Central memory CD4-positive, alpha-beta T cell (primary cell): ENCODE results near the gene RIC8B.
"Not testable (repeated sequence)": the region's sequence is repeated elsewhere in the genome, so short reads cannot be mapped to it uniquely, and the experiment has no call there.

Experiments
- DNase-seq: peaks from one replicate; pipeline ENCODE4 v3.0.0; 2022

RIC8B gene

DNA sequence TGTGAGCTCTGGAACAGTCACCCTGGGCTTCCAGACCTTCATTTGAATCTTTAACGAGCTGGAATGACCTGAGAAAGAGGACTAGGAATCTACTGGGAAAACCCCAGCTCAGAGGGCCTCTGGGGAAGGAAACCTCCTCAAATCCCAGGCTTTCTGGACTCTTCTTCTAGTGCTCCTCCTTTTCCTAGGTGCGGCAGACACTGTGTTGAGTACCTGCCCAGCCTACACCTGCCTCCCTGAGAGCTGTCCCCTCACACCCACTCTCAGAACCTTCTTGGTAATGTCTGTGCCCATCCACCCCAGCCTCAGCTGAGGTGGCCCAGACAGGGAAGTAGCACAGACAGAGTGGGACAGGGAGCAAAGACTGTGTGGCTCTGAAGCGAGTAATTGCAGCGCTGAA lies 133.4 kb downstream of the RIC8B start:
- DNase-seq: no peak

DNA sequence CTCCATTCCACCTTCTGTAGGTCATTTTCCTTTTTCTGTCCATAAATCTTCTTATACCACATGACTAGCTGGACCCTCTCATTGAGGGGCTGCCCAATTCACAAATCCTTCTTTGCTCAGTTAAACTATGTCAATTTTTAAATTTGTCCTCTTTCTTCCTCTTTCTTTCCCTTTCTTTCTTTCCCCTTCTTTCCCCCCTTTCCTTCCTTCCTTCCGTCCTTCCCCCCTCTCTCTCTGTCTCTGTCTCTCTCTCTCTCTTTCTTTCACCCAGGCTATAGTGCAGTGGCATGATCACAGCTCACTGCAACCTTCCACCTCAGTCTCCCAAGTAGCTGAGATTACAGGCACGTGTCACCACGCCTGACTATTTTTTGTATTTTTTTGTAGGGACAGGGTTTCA lies 134.1 kb downstream of the RIC8B start:
- no peak for DNase-seq

DNA sequence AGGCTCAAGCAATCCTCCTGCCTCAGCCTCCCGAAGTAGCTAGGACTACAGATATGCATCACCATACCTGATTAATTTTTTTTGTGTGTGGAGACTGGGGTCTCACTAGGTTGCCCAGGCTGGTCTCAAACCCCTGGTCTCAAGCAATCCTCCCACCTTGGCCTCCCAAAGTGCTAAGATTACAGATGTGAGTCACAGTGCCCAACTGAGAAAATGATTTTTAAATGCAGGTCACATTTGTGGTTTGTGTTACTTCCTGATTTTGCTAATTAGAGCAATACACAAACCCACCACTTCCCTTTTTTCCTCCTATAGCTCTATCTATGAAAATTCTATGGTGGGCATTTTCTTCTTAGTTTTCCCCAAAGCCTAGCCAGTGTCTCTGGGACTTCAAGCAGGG lies 135.7 kb downstream of the RIC8B start:
- no peak for DNase-seq

DNA sequence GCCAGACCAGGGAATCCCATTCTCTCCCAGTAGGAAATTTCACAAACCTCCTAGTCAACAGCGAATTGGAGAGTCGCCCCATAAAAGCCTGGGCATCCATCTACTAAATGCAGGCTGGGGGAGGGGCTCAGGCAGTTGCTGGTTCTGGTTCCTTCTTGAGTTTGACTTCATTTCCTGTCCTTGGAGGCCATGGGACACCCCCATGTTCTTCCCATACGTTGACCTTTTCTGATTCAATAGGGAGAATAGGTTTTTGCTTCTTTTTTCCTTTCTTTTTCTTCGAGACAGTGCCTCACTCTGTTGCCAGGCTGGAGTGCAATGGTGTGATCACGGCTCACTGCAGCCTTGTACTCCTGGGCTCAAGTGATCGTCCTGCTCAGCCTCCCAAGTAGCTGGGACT lies 137.1 kb downstream of the RIC8B start:
- no peak for DNase-seq

DNA sequence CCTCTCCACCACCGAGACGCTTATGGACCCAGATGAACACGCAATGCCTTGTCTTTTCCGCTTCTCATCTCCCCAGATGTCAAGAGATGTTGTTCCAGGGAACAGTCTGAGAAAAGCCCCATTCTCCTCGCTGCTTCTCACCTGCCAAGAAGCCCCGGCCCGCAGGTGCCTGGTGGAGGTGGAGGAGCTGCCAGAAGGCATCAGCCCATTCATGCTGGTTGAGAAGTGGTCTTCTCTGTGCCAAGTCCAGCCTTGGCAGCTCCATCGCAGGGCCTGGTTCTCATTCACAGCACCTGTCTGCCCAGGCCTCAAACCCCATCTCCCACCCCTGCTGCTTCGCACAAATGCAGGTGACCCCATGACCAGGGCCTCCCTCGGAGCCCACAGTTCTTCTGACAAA lies 139.0 kb downstream of the RIC8B start:
- no peak for DNase-seq

DNA sequence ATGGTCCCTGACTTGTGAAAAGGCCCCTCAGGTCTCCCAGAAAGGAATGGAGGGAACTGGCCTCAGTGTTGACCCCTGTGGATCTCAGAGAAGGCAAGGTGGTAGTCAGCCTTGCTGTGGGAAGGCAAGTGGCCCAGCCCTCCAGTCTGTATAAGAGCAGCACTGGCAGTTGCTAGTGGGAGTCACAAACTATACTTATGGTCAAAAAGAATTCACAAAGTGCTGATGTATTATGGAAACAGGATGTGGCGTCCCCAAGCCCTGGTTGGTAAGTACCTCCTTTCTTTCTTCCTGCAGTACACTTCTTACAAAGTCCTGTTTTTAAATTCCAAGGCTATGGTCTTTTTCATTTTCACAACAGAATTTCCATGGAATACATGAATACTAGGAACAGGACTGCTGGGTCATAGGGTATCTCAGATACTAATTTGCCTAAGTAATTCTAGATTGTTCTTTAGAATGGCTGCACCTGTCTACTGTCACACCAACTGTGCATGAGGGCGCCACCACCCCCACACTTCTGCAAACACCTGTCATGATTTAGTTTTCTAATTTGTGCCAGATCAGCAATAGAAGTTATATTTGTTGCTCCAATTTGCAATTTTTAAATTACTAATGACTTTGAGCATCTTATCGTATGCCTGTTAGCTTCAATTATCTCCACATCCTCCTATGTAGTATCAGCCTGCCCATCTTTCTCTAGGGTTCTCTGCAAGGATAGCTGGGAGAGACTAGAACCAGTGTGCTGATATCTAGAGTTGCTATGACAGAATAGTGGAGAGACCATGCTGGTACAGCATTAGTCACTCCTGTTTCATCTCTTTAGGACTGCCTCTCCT lies 140.5 kb downstream of the RIC8B start:
- no peak for DNase-seq

DNA sequence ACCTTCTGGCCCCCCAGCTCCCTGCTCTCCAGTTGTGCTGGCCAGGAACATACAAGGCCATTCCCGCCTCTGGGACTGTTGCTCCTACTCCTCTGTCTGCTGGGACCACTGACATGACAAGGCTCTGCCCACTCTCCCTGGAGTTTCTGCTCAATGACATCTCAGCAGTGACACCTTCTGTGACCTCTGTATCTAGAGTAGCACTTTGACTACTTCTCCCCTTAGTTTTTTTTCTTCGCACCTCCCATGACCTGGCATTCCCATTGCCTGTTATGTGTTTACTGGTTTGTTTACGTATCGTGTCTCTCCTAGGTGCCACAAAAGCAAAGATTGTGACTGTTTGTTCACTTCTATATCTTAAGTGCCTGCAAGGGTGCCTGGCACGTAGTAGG lies 141.1 kb downstream of the RIC8B start:
- no peak for DNase-seq

DNA sequence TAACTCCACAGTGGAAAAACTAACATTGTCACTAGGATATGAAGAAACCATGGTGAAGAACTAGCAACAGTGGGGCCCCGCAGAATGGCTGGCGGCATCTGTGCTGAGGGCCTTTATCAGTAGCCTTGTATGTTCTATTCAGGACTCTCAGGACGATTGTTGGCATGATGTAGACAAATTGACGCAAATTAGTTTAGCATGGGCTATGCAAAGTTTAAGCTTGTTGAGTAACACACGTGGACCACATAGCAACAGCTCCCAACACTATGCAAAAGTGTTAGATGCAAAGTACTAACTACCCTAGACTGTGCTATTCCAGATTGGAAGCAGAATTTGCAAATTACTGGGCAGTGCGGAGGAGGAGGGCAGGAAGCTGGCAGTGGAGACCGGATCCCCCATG lies 143.0 kb downstream of the RIC8B start:
- DNase-seq: no peak

DNA sequence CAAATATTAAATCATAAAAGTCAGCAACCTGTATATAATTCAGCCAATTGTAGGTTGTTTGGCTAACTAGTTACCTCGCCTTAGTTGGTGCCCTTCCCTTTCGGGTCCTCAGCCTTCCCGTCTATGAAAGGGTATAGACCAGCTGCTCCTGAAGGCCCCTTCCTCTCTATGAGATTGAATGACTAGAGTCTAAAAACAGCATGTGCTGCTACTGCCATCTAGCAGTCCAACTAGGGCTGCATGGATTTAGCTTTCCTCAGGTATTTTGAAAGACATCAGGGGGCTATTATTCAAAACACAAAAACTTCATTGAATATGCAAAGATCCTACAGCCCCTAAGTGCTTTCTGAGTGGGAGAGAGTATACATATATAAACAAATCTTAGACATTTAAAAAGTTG lies 144.3 kb downstream of the RIC8B start:
- DNase-seq: no peak

DNA sequence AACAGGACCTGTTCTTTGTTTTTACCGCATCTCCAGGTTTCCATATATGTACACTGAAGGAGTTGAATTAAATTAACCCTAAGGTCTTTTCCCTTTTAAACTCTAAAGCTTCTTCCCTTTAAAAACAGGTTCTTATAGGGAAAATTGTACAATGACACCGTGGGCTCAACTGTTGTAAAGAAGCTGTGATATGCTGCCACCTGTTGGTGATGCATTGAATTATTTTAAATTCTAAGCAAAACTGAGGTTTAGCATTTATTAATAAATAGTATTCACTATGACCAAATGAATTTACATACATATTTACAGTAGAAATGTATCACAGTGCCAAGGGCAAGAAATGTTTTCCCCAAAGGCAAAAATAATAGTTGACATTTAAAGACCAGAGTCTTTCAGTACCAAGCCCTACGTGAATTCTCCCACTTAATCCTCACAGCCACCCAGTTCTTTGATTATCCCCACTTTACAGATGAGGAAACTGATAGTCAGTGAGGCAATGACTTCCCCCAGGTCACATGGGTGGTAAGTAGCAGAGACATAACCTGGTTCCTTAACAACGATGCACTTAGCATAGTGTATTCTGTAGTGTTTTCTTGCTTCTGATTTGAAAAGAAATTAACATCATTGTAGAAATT lies 145.5 kb downstream of the RIC8B start:
- DNase-seq: peak; percentile 24

DNA sequence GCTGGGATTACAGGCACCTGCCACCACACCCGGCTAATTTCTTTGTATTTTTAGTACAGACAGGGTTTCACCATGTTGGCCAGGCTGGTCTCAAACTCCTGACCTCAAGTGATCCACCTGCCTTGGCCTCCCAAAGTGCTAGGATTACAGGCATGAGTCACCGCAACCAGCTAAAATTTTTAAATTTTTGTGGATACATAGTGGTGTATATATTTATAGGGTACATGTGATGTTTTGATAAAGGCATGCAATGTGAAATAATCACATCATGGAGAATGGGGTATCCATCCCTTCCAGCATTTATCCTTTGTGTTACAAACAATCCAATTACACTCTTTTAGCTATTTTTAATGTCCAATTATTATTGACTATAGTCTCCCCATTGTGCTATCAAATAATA lies 147.5 kb downstream of the RIC8B start:
- not testable (repeated sequence) for DNase-seq

DNA sequence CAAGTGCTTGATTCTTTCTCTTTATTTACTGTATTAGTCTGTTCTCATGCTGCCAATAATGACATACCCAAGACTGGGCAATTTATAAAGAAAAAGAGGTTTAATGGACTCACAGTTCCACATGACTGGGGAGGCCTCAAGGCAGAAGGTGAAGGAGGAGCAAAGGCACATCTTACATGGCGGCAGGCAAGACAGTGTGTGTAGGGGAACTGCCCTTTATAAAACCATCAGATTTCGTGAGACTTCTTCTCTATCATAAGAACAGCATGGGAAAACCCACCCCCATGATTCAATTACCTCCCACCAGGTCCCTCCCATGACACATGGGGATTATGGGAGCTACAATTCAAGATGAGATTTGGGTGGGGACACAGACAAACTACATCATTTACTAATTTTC lies 149.1 kb downstream of the RIC8B start:
- not testable (repeated sequence) for DNase-seq

DNA sequence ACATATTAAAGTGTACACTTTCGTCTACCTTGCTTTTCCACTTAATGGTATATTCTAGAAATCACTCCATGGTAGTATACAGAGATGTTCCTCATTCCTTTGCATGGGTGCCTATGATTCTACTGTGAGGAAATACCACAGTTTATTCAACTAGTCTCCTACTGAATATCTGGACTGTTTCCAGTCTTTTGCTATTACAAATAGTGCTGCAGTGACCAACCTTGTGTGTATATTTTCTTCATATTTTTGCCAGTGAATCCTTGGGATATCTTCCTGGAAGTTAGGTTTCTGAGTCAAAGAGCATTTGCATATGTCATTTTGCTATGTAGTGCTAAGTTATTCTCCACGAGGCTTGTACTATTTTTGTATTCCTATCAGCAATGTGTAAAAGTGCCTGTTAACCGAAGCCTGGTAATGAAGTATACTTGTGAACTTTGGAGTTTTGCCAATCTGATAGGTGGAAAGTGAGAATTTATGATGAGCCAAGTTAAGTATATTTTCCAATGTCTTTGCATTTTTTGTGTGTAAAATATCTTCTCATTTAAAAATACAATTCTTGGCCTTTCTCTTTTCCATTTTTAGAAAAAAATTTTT lies 149.9 kb downstream of the RIC8B start:
- DNase-seq: no peak

DNA sequence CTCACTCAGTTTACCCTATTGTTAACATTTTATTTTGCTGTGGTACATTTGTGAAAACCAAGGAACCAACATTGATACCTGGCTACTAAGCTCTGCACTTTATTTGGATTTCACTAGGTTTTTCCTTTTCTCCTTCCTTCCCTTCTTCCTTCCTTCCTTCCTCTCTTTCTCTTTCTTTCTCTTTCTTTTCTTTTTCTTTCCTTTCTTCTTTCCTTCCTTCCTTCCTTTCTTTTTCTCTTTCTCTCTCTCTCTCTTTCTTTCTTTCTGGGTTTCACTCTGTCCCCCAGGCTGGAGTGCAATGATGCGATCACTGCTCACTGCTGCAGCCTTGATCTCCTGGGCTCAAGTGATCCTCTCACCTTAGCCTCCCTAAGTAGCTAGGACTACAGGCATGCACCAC lies 152.2 kb downstream of the RIC8B start:
- DNase-seq: no peak

DNA sequence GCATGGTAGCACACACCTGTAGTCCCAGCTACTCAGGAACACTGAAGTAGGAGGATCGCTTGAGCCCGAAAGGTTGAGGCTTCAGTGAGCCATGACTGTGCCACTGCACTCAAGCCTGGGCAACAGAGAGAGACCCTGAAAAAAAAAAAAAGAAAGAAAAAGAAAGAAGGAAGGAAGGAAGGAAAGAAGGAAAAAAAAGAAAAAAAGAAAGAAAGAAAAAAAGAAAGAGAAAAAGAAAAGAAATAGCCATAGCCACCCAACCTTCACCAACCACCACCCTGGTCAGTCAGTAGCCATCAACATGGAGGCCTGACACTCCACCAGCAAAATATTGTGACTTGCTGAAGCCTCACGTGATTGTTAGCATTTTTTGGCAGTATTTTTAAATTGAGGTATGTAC lies 159.8 kb downstream of the RIC8B start:
- DNase-seq: no peak
